ENCODE measurements around the gene HIVEP3.

The HIVEP3 gene

DNA sequence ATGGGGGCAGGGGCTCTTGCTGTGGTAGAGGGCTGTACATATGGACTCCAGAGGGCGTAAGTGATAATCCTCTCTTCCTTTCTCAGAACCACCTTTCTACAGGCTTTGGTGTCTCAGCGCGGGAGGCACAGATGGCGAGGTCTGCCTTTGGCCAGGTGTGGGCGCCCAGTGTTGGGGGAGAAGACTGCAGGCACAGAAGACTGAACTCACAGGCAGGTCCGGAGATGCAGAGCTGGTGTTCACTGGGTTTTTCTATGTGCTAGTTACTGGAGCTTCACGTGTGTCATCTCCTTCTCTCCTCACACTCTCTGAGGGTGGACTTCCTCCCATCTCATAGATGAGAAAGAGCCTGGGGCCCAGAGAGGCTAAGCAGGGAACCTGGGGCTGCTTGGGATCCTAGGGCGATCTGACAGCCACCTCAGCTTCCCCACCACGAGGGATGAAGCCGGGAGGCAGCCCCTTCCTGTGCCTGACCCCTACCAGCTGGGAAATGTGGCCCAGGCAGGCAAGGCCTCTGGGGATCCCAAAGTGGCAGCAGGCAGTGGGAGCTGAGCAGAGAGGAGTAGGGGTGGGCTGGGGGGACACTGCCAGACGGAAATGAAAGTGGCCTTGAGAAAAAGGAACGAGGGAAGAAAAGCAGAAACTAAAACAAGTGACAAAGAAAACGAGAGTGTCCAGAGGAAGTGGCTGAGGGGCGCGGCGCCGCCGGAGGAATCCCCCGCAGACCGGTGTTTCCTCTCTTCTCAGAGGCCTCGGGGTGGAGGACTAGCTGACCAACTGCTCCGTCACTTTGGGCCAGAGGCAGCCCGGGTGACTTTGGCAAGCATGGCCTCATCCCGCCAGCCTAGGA is 191.6 kb downstream of the HIVEP3 start:
- Mint-ChIP-seq H3K27ac (peak overlapping the region in 2 of 3 experiments; percentile 0 to 45), H3K36me3 (ENCODE audit: low read depth) (no peaks in the 10 kb centered on the region), H3K4me1 (peaks cover 38% of the 10 kb centered on the region), H3K27me3 (ENCODE audit: low read depth) (peaks cover 8% of the 10 kb centered on the region), H3K4me3 (no peak overlapping the region), H3K9me3 (no peaks in the 10 kb centered on the region)
- TF ChIP-seq, protein P1, sequence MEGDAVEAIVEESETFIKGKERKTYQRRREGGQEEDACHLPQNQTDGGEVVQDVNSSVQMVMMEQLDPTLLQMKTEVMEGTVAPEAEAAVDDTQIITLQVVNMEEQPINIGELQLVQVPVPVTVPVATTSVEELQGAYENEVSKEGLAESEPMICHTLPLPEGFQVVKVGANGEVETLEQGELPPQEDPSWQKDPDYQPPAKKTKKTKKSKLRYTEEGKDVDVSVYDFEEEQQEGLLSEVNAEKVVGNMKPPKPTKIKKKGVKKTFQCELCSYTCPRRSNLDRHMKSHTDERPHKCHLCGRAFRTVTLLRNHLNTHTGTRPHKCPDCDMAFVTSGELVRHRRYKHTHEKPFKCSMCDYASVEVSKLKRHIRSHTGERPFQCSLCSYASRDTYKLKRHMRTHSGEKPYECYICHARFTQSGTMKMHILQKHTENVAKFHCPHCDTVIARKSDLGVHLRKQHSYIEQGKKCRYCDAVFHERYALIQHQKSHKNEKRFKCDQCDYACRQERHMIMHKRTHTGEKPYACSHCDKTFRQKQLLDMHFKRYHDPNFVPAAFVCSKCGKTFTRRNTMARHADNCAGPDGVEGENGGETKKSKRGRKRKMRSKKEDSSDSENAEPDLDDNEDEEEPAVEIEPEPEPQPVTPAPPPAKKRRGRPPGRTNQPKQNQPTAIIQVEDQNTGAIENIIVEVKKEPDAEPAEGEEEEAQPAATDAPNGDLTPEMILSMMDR (IDR thresholded peaks at IDR 0.05; ENCODE audit: unreplicated experiment in 3 of 3): no peak

DNA sequence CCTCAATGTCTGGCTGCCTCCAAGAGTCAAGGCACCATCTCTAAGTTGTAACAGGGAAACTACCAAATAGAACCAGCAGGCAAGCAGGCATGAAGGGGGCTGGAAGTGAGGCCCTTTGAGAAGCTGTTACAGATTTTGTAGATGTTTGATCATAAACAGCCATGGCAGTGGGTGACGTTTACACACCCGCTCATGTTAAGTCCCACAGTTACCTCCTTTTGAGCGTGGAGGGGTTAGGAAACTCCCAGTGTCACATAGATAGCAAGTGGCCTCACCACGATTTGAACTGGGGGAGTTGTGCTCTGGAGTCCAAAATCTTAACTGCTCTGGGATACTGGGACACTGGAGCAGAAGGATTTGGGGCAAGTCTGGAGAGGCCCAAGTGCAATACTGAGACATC is 192.4 kb downstream of the HIVEP3 start:
- Mint-ChIP-seq H3K27me3 (ENCODE audit: low read depth) (peaks cover 8% of the 10 kb centered on the region), H3K27ac (peak overlapping the region in 1 of 3 experiments; percentile 0), H3K9me3 (no peaks in the 10 kb centered on the region), H3K36me3 (ENCODE audit: low read depth) (no peaks in the 10 kb centered on the region), H3K4me3 (no peak overlapping the region), H3K4me1 (peaks cover 33% of the 10 kb centered on the region)
- TF ChIP-seq, protein P1 (IDR thresholded peaks at IDR 0.05; ENCODE audit: unreplicated experiment in 3 of 3): no peak

DNA sequence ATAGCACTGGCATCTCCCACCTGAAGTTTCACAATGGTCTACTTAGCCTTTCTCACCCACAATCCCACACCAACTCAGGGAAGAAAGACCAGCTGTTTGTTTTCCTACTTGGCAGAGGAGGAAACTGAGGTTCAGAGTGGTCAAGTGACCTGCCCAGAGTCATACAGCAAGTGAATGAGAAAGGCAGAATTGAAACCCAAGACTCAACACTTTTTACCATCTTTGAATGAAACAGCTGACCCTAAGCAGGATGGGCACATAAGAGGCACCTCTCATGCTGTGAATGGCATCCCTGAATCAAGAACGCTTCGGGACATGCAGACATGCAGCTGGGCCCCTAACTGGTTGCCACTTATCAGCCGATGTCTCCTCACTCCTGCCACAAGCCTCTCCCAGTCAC is 193.8 kb downstream of the HIVEP3 start:
- peaks cover 32% of the 10 kb centered on the region for H3K4me1 Mint-ChIP-seq
- H3K9me3 Mint-ChIP-seq: no peaks in the 10 kb centered on the region
- no peak overlapping the region for H3K27ac Mint-ChIP-seq
- H3K27me3 Mint-ChIP-seq (ENCODE audit: low read depth): peaks cover 8% of the 10 kb centered on the region
- H3K36me3 Mint-ChIP-seq (ENCODE audit: low read depth): no peaks in the 10 kb centered on the region
- TF ChIP-seq, protein P1 (IDR thresholded peaks at IDR 0.05; ENCODE audit: unreplicated experiment in 3 of 3): no peak
- H3K4me3 Mint-ChIP-seq: no peak overlapping the region

DNA sequence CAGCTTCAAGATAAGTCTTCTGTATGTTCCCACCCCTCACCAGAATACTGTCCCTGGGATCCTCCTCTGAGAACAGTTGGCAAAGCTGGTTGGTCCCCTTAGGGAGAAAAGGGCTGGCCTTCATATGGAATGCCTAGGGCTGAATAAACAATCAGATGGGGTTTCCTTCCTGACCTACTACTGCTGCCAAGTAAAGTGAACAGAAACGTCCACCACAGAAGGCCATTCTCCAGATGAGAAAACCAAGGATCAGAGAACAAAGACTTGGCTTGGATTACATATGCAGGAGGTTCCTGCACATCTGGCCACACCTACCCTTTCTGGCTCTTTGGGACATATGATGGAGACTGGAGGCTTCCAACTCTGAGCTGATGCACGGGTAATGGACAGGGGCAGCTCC is 194.5 kb downstream of the HIVEP3 start:
- Mint-ChIP-seq H3K9me3 (no peaks in the 10 kb centered on the region), H3K4me1 (peaks cover 25% of the 10 kb centered on the region), H3K27ac (no peak overlapping the region)

DNA sequence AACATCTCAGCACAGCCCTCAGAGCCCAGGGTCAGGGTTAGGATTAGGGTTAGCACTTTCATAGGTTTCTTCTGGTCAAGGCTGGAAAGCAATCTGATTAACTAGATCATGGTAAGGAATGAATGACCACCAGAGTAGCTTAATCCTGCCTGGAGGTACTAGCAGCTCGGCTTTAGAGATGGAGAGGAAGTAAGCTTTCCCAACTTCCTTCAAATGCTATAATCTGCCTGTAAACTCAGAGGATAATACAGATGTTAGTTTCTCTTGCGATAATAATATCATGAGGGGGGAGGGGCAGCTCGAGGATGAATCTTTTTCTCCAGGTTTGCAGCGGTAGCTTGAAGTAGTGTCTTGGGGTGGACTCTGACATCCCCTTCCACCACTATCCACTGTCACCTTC is 194.9 kb downstream of the HIVEP3 start:
- Mint-ChIP-seq H3K4me3 (no peak overlapping the region), H3K4me1 (peaks cover 24% of the 10 kb centered on the region), H3K27ac (no peak overlapping the region), H3K36me3 (ENCODE audit: low read depth) (no peaks in the 10 kb centered on the region), H3K9me3 (no peaks in the 10 kb centered on the region), H3K27me3 (ENCODE audit: low read depth) (peaks cover 8% of the 10 kb centered on the region)
- TF ChIP-seq, protein P1 (IDR thresholded peaks at IDR 0.05; ENCODE audit: unreplicated experiment in 3 of 3): no peak

More for the DNA sequence above, 194.5 kb downstream of the HIVEP3 start:
- no peaks in the 10 kb centered on the region for H3K36me3 Mint-ChIP-seq (ENCODE audit: low read depth)
- TF ChIP-seq, protein P1 (IDR thresholded peaks at IDR 0.05; ENCODE audit: unreplicated experiment in 3 of 3): no peak
- H3K4me3 Mint-ChIP-seq: no peak overlapping the region
- peaks cover 8% of the 10 kb centered on the region for H3K27me3 Mint-ChIP-seq (ENCODE audit: low read depth)

DNA sequence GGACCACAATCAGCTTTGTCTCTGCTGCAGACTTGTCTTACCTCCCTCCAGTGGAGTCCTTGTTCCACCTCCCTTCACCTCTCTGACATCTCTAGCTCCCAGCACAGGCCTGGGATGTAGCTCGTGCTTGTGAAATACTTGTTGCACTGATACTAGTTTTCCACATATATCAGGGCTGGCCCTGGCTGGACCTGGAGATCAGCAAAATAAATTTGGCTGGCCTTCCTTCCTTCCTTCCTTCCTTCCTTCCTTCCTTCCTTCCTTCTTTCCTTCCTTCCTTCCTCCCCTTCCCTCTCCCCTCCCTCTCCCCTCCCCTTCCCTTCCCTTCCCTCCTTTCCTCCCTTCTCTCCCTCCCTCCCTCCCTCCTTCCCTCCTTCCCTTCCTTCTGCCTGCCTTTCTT is 196.5 kb downstream of the HIVEP3 start:
- H3K4me1 Mint-ChIP-seq: peaks cover 16% of the 10 kb centered on the region
- H3K27me3 Mint-ChIP-seq (ENCODE audit: low read depth): peaks cover 8% of the 10 kb centered on the region
- no peak overlapping the region for H3K4me3 Mint-ChIP-seq
- H3K9me3 Mint-ChIP-seq: no peaks in the 10 kb centered on the region
- H3K27ac Mint-ChIP-seq: no peak overlapping the region
- TF ChIP-seq, protein P1 (IDR thresholded peaks at IDR 0.05; ENCODE audit: unreplicated experiment in 3 of 3): no peak
- H3K36me3 Mint-ChIP-seq (ENCODE audit: low read depth): no peaks in the 10 kb centered on the region

All from nephron (organoid).